Kidney epithelial cell (primary cell): ENCODE measurements around the gene NFAT5. TPM values are rescaled to one million over a fixed set of nuclear protein-coding genes. Genes with fewer than 3 reads are reported as not detected.

Experiments used
- DNase-seq: peaks from one replicate; pipeline ENCODE4 v3.0.0-alpha.2; 2010; ENCODE audit warnings: low read depth
- H3K27me3 ChIP-seq: 2 replicates; pipeline ENCODE4 v1.6.0; 2011; ENCODE audit warnings: low read length; ENCODE audit not compliant: control insufficient read depth, insufficient read depth
- H3K36me3 ChIP-seq: 2 replicates; pipeline ENCODE4 v1.5.1; 2011; ENCODE audit warnings: low read length; ENCODE audit not compliant: control insufficient read depth, insufficient read depth
- H3K4me3 ChIP-seq: 2 replicates; pipeline ENCODE4 v1.5.1; 2011; ENCODE audit warnings: low read depth, mild to moderate bottlenecking, control low read depth, low read length
- CTCF ChIP-seq: IDR thresholded peaks from 2 replicates; pipeline ENCODE4 v1.5.1; 2011; ENCODE audit warnings: mild to moderate bottlenecking, moderate library complexity, low read length, control low read depth, inconsistent platforms; ENCODE audit not compliant: insufficient read depth, poor library complexity, severe bottlenecking
- total RNA-seq: library from RNA; depleted of rRNA; stranded (reverse); fragments of >200 nt; gene quantifications from 2 replicates; pipeline ENCODE4 v1.2.3, GENCODE V29; 2015

Gene NFAT5
- total RNA-seq, 1 donor from 2014 or later = 29.1 TPM

GRCh38 chr16:69654280-69654931 is 88.6 kb downstream of the NFAT5 start:
- Histone ChIP-seq H3K4me3 (no peak overlapping the region), H3K27me3 (no peaks in the 10 kb centered on the region), H3K36me3 (peaks cover 1% of the 10 kb centered on the region)
- DNase-seq = no peak
- no peak for TF ChIP-seq CTCF

GRCh38 chr16:69660166-69660565 is 94.4 kb downstream of the NFAT5 start:
- DNase-seq = no peak
- Histone ChIP-seq H3K4me3 (no peak overlapping the region), H3K27me3 (no peaks in the 10 kb centered on the region), H3K36me3 (peaks cover 1% of the 10 kb centered on the region)
- no peak for TF ChIP-seq CTCF

GRCh38 chr16:69662901-69663300 is 97.1 kb downstream of the NFAT5 start:
- Histone ChIP-seq H3K4me3 (no peak overlapping the region), H3K36me3 (no peaks in the 10 kb centered on the region), H3K27me3 (no peaks in the 10 kb centered on the region)
- no peak for TF ChIP-seq CTCF
- DNase-seq = no peak

- no peaks in the 10 kb centered on the region for H3K36me3 ChIP-seq
- H3K4me3 ChIP-seq = no peak overlapping the region
- DNase-seq = no peak
- no peaks in the 10 kb centered on the region for H3K27me3 ChIP-seq
- no peak for TF ChIP-seq CTCF
Measured at GRCh38 chr16:69663846-69664245, 98.1 kb downstream of the NFAT5 start.

- no peak for DNase-seq
- TF ChIP-seq CTCF = no peak
- H3K36me3 ChIP-seq = no peaks in the 10 kb centered on the region
Measured at GRCh38 chr16:69669577-69669976, 103.8 kb downstream of the NFAT5 start.

GRCh38 chr16:69672315-69672997 is 106.7 kb downstream of the NFAT5 start:
- no peak for TF ChIP-seq CTCF
- no peak for DNase-seq
- H3K4me3 ChIP-seq = no peak overlapping the region
- H3K27me3 ChIP-seq = no peaks in the 10 kb centered on the region
- no peaks in the 10 kb centered on the region for H3K36me3 ChIP-seq

More at GRCh38 chr16:69669577-69669976, 103.8 kb downstream of the NFAT5 start:
- Histone ChIP-seq H3K4me3 (no peak overlapping the region), H3K27me3 (no peaks in the 10 kb centered on the region)
